GM23338 (cell line): ENCODE data around the gene BRINP2. TPM values are rescaled to one million over a fixed set of nuclear protein-coding genes. Genes with fewer than 3 reads are reported as not detected.

Source experiments
- ATAC-seq: fragments of 200-7000 bp; cut with Tn5 transposase; 3 replicates; pipeline ENCODE4 v1.9.1; 2020
- DNase-seq: peaks from one replicate; pipeline ENCODE4 v3.0.0-alpha.2; 2015; ENCODE audit warnings: low spot score
- H2AFZ ChIP-seq: fragments of 200-600 bp; sonication (generic); 2 replicates; pipeline ENCODE4 v1.8.0; 2016; ENCODE audit warnings: antibody characterized with exemption, mild to moderate bottlenecking, moderate library complexity
- H3F3A ChIP-seq: fragments of 200-600 bp; sonication (generic); replicated peaks from 2 replicates; pipeline ENCODE4 v1.8.0; 2017; ENCODE audit warnings: antibody characterized with exemption, mixed run types, low read depth
- H3K27ac ChIP-seq: fragments of 200-600 bp; sonication (generic); 2 replicates; pipeline ENCODE4 v1.6.1; 2016; ENCODE audit warnings: low read depth
- H3K27me3 ChIP-seq: fragments of 200-600 bp; sonication (generic); 2 replicates; pipeline ENCODE4 v1.8.0; 2016; ENCODE audit warnings: mild to moderate bottlenecking, mixed run types, moderate library complexity; ENCODE audit not compliant: insufficient read depth
- H3K36me3 ChIP-seq: fragments of 200-600 bp; sonication (generic); 2 replicates; pipeline ENCODE4 v1.8.0; 2016; ENCODE audit warnings: mild to moderate bottlenecking; ENCODE audit not compliant: insufficient read depth
- H3K4me1 ChIP-seq: fragments of 200-600 bp; sonication (generic); 2 replicates; pipeline ENCODE4 v1.8.0; 2016; ENCODE audit warnings: mild to moderate bottlenecking, moderate library complexity; ENCODE audit not compliant: insufficient read depth
- H3K4me2 ChIP-seq: fragments of 200-600 bp; sonication (generic); 2 replicates; pipeline ENCODE4 v1.7.1; 2017; ENCODE audit warnings: mixed run types
- H3K4me3 ChIP-seq: fragments of 200-600 bp; sonication (generic); 2 replicates; pipeline ENCODE4 v1.6.1; 2016; ENCODE audit warnings: mixed run types
- H3K79me2 ChIP-seq: fragments of 200-600 bp; sonication (generic); replicated peaks from 2 replicates; pipeline ENCODE4 v1.8.0; 2017; ENCODE audit warnings: mild to moderate bottlenecking; ENCODE audit not compliant: insufficient read depth
- H3K9me2 ChIP-seq: fragments of 200-600 bp; sonication (generic); 2 replicates; pipeline ENCODE4 v1.8.0; 2017; ENCODE audit not compliant: insufficient read depth
- H4K20me1 ChIP-seq: fragments of 200-600 bp; sonication (generic); replicated peaks from 2 replicates; pipeline ENCODE4 v1.8.0; 2017; ENCODE audit warnings: mild to moderate bottlenecking; ENCODE audit not compliant: insufficient read depth
- H3K27ac Mint-ChIP-seq: 2 replicates; pipeline ENCODE4 v1.8.0; 2020; ENCODE audit warnings: inconsistent platforms, mild to moderate bottlenecking, moderate library complexity, mixed read lengths
- H3K27me3 Mint-ChIP-seq: 3 replicates; pipeline ENCODE4 v1.8.0; 2022; ENCODE audit warnings: low read depth, mild to moderate bottlenecking, moderate library complexity, mixed read lengths, inconsistent platforms; ENCODE audit not compliant: insufficient read depth, poor library complexity
- H3K36me3 Mint-ChIP-seq: 3 replicates; pipeline ENCODE4 v1.8.0; 2021; ENCODE audit warnings: low read depth, mild to moderate bottlenecking, inconsistent platforms, moderate library complexity, mixed read lengths
- H3K4me1 Mint-ChIP-seq: 3 replicates; pipeline ENCODE4 v1.8.0; 2020; ENCODE audit warnings: mild to moderate bottlenecking, inconsistent platforms, mixed read lengths
- H3K4me3 Mint-ChIP-seq: 3 replicates; pipeline ENCODE4 v1.8.0; 2021; ENCODE audit warnings: moderate library complexity, mild to moderate bottlenecking, inconsistent platforms, mixed read lengths
- H3K9me3 Mint-ChIP-seq: 3 replicates; pipeline ENCODE4 v1.8.0; 2020; ENCODE audit warnings: moderate library complexity, mild to moderate bottlenecking, inconsistent platforms, mixed read lengths
- EZH2phosphoT487 ChIP-seq: fragments of 200-600 bp; sonication (generic); IDR thresholded peaks from one replicate; pipeline ENCODE4 v1.8.1; 2018; ENCODE audit warnings: antibody characterized with exemption; ENCODE audit not compliant: unreplicated experiment
- JUNB ChIP-seq: IDR thresholded peaks from one replicate; pipeline ENCODE4 v1.6.1; 2016; ENCODE audit warnings: antibody characterized with exemption; ENCODE audit not compliant: unreplicated experiment
- NANOG ChIP-seq: IDR thresholded peaks from 2 replicates; pipeline ENCODE4 v1.6.1; 2016; ENCODE audit warnings: antibody characterized with exemption, borderline replicate concordance
- POLR2AphosphoS5 ChIP-seq: IDR thresholded peaks from 2 replicates; pipeline ENCODE4 v1.6.1; 2016; ENCODE audit warnings: antibody characterized with exemption, low read depth
- REST ChIP-seq: IDR thresholded peaks from one replicate; pipeline ENCODE4 v1.6.1; 2018; ENCODE audit warnings: antibody characterized with exemption; ENCODE audit not compliant: unreplicated experiment
- STAT1 ChIP-seq: IDR thresholded peaks from one replicate; pipeline ENCODE4 v1.6.1; 2016; ENCODE audit warnings: antibody characterized with exemption; ENCODE audit not compliant: unreplicated experiment
- ZNF114 ChIP-seq: fragments of 250-450 bp; sonication (Bioruptor Pico); IDR thresholded peaks from 2 replicates; pipeline ENCODE4 v1.5.0; 2020; ENCODE audit warnings: mild to moderate bottlenecking, moderate library complexity
- ZNF462 ChIP-seq: fragments of 250-450 bp; sonication (Bioruptor Pico); IDR thresholded peaks from 2 replicates; pipeline ENCODE4 v1.5.0; 2020; ENCODE audit warnings: mild to moderate bottlenecking, moderate library complexity
- polyA plus RNA-seq: library from polyadenylated mRNA; unstranded; fragments of >200 nt; fragmentation: Nextera tagmentation; extraction: Ambion mirVana; gene quantifications from 2 replicates; pipeline ENCODE4 v1.2.1, GENCODE V29; 2016
- total RNA-seq: library from RNA; depleted of rRNA; stranded (reverse); fragments of >200 nt; shearing (Covaris generic); gene quantifications from 2 replicates; pipeline ENCODE4 v1.2.3, GENCODE V29; 2014

BRINP2 gene
- total and polyA plus RNA-seq, 2 experiments from 2014 or later = 0.10 to 0.52 TPM

- 0 out of 2 replicates have a peak, but pooled peaks cover 7% of the 10 kb centered on the region for H3K9me2 ChIP-seq
- H3F3A ChIP-seq = no peaks in the 10 kb centered on the region
- no peaks in the 10 kb centered on the region for H3K36me3 ChIP-seq
- ATAC-seq (no peak), DNase-seq (no peak)
- TF ChIP-seq ZNF462 (CRISPR knock-in tag) (no peak), REST (no peak), STAT1 (no peak), NANOG (no peak), ZNF114 (CRISPR knock-in tag) (no peak), JUNB (no peak), POLR2AphosphoS5 (no peak), EZH2phosphoT487 (no peak)
- no peaks in the 10 kb centered on the region for H3K9me3 Mint-ChIP-seq
- no peaks in the 10 kb centered on the region for H3K27me3 ChIP-seq
- no peak overlapping the region for H3K4me3 Mint-ChIP-seq
- no peaks in the 10 kb centered on the region for H3K27me3 Mint-ChIP-seq
- no peak overlapping the region for H3K27ac Mint-ChIP-seq
- no peaks in the 10 kb centered on the region for H3K36me3 Mint-ChIP-seq
- no peaks in the 10 kb centered on the region for H4K20me1 ChIP-seq
- H3K4me1 Mint-ChIP-seq = peaks cover 19% of the 10 kb centered on the region
- no peak overlapping the region for H3K27ac ChIP-seq
- H3K79me2 ChIP-seq = no peaks in the 10 kb centered on the region
- H3K4me3 ChIP-seq = no peak overlapping the region
- no peak overlapping the region for H2AFZ ChIP-seq
- no peak overlapping the region for H3K4me2 ChIP-seq
- H3K4me1 ChIP-seq = peaks cover 12% of the 10 kb centered on the region
Observed at GRCh38 chr1:177138347-177138746, 32.4 kb upstream of the BRINP2 start.
